Pons (tissue), 1 donor: ENCODE results near the gene TNKS1BP1.

Experiments
- DNase-seq: peaks from one replicate; pipeline ENCODE4 v3.0.0-alpha.2; 2016; ENCODE audit warnings: low spot score

The TNKS1BP1 gene

DNA sequence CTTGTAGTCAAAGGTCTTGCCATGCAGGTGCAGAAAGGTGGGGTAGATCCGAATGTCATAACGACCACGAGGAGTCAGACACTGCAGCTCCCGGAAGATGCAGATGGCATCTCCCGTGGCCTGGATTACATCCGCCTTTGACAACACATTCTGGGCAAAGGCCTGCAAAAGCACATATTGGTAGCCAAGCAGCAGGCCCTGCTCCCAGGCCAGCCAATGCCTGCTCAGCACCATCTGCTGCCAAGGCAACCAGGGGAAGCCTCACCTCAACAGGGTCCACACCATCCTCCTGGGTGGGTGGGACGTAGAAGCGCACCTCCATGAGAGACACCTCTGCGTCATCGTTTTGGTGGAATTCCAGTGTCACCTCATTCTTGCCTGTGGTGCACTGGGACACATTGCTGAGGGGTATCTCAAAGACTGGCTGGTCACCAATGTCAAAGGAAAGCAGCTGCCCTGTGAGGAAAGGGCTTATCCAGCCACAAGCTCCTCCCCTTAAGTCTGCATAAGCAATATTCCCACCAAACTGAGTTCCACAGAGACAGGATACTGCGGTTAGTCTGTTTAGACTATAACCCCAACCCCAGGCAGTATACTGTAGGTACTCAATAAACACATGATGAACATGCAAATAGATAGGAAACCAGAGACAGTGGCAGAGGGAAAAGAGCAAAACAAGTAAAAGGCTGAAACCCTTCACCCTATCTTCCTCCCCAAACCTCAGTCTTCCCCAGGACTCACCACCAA is 8.1 kb upstream of the TNKS1BP1 start:
- no peak for DNase-seq

DNA sequence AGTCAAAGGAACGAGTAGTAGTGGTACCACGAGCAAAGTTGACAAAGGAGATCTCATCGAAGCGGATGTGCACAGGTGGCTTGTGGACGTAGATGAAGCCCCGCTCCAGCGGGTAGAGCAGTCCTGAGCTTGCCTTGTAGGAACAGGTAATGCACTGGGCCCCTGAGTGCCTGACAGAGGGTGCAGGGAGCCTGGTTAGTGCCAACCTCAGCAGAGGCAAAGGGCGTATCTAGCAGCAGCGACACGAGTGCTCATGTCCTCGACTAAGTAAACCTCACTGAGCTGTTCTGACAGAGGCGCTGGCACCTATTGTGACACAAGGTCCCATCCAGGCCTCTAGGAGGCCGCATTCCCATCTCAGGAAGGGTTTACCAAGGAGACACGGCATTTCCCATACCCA is 7.0 kb upstream of the TNKS1BP1 start:
- DNase-seq, result no peak

DNA sequence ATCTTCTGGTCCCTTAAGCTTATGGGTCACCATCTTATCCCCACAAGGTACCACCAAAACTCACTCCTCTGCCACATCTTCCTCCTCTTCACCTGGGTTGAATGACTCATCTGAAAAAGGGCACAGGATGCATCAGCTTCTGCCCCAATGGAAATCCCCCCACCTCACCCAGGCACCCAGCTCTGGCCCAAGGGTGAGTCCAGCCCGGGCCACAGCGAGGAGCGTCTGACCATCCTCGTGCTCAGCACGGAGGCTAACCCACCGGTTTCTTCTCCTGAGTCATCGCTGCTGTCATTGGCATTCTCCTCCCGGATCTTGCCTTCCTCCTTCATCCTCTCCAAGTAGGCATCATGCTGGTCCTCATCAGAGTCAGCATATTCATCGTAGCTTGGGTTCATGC is 5.3 kb upstream of the TNKS1BP1 start:
- no peak for DNase-seq

DNA sequence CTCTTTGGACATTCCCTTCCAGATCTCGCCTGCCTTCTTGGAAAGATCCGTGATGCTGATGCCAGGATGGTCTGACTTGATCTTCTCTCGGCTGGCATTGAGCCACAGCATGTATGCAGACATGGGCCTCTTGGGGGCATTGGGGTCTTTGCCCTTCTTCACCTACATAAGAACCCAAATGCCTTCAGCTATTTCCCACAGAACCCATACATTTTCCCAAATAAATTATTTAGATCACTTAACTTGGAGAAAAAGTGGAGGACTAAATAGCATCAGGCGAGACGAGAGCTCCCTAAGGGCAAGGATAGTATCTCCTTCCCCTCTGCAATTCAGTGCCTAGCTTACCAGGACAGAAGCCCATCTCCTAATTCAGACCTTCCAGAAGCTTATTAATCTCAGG is 3.0 kb upstream of the TNKS1BP1 start:
- no peak for DNase-seq

DNA sequence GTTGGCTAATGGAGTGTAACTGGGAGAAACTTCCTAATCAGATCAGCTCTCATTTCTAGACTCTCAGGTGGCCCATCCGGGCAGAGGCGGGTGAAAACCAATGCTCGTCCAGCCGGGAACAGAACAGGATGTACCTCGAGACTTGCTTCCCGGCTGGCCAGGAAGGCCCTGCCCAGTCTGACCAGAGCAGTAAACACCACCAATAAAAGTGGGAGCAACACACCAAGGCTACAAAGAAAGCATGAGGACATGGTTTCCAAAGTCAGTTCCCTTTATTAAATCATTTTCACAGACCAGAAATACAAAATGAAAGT is 940 bp upstream of the TNKS1BP1 start:
- no peak for DNase-seq

DNA sequence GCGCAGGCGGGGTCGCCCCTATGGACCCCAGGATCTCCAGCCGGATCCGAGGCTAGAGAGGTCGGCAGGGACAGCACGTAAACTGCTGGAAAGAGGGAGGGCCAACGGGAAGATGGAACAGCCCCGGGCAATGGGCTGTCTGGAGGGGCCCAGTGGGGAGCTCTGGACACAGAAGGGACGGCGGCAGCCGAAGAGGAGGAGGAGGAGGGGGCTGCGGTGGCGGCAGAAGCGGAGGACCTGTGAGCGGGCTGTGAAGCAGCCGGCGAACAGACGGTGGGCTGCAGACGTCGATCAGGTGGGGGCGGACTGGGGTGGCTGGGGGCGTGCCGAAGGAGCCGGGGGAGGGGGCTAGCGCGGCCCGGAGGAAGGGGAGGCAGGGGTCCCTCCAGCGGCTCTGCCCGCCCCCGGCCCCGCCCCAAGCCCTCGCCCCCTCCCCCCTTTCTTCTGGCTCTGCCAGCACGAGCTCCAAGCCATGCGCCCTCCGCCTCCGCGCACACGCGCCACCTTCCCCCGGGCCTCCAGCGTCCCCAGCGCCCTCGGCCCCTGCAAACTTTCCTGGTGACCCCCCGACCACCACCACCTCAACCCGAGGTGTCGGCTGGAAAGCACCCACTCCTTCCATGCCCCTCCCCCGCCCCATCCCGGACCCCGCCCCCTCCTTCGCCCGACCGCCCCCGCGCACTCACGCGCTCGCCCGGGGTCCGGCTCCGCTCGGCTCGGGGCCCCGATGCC is 432 bp downstream of the TNKS1BP1 start:
- no peak for DNase-seq

DNA sequence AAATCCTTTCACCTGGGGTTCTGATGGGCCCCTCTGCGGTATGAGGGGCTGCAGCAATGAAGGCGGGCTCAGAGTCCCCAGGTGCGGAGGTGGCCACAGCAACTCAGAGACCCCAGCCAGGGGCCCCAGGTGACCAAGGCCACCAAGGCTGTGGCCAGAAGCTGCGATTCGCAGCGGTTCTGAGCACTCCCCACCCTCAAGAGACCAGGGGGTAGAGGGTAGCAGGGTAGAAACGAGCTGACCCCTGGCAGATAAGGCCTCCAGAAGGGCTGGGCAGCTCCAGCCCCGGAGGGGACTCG is 948 bp downstream of the TNKS1BP1 start:
- no peak for DNase-seq

DNA sequence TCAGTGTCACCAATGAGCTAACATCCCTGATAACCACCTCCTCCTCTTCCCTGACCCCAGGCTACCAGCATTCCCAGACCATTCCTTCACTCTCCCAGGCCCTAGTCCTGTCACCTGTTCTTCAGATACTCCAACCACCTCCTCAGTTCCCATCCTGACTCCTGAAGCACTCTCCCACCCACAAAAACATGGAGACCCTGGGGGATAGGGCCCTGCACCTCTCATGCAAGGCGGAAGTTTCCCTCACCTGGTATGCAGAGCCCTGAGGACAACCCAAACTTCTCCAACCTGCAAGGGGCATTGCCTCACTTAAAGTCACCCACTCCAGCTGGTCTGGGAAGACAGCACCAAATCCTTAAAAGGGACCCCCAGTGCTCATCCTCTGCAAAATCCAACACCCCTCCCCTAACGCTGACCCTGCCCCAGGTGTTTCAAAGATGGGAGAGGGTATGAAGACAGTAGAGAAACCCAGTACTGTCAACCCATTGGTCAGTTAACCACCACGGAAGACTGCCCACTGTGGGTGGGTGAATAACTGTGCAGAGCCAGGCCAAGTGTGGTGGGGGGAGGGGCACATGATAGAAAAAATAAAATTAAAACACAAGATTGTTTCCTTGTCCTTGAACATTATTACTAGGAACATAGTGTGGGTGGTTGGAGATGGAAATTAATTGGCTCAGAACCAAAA is 1.4 kb downstream of the TNKS1BP1 start:
- no peak for DNase-seq

DNA sequence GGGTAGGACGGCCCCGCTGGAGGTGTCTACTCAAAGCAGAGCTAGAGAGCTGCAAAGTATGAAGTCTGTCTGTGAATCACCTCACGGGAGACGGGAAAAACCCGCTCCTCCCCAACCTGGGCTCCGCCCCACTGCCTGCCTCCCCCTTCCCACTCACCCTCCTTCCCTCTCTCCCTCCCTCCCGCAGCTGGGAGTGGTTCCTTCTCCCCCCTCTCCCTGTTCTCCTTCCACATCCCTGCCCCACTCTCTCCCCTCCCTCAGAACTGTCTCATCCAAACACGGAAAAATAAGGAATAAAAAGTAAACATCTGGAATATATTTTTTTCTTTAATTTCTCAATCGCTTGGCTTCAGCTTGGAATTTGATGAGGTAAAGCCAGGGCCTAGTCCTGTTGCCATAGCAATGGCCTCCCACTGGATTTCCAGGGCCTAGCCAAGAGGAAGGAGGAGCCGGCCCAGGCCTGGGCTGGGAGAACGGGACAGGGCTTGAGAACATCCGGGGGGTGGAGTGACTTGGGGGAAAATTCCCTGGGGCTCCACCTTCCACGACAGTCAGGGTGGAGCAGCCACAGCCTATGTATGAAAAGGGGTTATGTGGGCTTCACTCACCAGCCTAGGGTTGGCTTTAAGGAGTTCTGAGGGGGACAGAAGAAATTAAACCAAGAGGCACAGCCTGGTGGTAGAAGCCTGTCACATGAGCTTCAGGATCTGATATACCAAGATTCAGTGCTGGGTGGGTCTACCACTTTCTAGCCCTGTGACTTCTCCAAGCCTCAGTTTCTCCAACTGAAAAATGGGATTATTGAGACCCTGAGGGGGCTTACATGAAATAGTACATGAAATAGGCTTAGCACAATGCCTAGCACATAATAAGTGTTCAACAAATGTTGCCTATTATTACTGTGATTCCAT is 2.2 kb downstream of the TNKS1BP1 start:
- DNase-seq, result peak; percentile 66

DNA sequence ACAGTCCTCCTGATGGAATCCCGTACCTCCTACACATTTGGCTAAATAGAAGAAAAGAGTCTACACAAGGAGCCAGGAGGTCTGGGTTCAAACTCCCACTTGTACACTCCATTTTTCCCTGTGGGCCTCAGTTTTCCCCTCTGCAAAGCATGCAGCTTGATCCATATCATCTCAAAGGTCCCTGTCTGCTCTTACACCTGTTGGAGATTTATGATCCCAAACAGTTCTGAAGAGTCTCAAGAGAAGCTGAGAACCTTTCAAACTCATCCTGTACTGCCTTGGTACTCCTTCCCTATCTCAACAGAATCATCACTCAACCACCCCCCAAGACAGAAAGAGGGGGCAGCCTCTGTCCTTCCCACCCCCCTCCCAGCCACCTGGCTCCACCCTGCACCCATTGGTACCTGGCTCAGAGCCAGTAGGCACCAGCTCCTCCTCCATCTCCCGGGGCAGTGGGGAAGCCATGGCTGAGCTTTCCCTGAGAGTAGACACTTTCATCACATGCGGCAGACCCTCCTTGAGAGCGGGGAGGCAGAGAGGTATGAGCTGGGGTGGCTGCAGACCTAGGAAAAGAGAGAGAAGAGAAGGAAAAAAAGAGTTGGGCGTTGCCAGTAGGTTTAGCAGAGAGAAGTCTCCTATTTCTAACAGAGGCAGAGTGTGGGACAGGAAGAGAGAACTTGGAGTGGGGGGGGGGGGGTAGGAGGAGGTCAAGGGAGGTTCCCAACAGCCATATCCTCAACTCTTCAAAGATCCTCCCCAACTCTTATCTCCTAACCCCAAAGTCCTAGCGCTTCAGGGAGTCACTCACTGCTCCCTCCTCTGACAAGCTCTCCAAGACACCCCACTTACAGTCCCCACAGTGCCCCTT is 3.1 kb downstream of the TNKS1BP1 start:
- DNase-seq, result no peak

DNA sequence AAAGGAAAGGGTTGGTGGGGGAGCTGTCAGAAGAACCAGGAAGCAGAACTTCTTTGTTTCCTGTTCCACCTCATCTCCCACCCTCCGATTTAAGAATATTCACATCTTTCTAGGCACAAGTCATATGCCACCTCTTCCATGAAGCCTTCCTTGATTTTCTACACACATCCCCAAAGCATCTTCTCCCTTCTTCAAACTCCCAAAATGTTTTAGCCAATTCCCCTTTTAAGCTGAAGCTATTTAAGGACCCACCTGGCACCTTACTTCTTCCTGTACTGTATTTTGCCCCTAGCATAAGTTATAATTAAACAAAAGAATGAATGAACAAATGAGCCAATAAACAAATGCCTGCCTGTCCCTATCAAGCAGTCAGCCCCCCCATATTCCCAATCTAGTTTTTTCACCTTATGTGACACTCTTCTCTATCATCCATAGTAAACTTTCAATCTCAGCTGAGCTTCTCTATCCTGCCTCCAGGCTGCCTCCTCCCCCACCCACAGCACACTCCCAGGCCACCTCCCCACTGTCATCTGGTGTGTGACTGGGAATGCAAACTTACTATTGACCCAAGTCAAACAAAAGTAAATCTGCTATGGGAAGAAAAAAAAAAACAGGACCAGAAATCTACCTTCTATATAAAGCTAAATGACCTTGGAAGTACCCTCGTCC is 3.9 kb downstream of the TNKS1BP1 start:
- no peak for DNase-seq

DNA sequence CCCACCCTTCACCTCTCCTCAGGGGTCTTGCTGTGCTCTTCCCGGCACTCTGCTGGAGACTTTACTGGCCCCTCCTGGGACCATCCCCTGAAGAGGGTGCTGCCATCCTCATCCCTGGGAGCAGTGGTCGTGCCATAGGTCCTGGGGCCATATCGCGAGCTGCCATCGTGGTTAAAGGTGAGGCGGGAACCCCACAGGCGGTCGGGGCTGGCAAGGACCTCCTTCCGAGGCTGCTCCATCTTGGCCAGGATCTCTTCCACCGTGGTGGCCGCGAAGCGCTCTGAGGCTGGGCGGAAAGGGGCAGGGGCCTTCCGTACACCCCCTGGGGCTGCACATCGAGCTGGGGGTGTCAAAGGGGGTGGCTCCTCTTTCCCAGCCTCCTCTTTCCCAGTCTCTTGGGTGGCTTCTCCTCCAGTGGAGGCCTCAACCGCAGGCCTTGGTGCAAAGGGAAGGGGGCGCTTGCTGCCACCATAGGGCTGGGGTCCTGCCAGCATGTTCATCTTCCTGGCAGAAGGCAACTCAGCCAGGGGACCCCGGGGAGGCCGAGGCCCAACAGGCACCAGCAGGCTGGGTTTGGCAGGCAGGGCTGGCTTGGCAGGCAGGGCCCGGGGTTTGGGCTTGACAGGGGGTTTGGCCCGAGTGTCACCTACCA is 4.6 kb downstream of the TNKS1BP1 start:
- DNase-seq, result no peak

DNA sequence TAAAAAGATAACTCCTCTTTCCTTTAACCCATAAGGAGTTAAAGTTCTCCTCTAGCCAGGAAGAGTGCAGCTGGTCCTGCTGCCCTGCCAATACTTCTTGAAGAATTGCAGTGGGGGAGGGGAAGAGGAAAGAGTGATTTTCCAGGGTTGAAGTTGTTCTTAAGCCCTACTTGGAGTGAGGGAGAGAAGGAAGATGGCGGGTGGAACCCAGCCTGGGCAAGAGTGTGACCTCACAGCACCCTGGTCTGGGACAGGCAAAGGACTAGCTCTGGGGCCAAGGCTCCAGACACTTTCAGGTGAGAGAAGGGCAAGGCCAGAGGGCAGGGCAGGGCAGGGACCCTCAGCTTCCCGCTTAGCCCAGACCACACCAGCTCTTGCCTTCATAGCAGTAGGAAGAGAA is 6.6 kb downstream of the TNKS1BP1 start:
- no peak for DNase-seq

DNA sequence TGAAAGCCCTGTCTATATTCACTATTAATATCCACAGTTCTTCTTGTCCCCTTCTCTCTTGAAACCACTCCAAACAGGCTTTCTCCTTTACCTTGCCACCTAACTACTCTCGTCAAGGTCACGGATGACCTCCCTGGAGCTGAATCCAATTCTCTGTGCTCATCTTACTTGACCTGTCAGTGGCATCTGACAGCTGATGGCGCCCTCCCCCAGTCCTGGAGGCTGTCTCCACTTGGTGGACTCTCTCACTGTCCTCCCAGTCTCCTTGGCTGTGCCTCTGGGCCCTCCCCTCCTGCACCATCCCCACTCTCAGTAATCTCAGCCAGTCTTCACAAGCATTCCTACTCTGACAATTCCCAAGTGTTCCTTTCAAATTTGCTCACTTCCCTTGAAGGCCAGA is 8.7 kb downstream of the TNKS1BP1 start:
- no peak for DNase-seq

DNA sequence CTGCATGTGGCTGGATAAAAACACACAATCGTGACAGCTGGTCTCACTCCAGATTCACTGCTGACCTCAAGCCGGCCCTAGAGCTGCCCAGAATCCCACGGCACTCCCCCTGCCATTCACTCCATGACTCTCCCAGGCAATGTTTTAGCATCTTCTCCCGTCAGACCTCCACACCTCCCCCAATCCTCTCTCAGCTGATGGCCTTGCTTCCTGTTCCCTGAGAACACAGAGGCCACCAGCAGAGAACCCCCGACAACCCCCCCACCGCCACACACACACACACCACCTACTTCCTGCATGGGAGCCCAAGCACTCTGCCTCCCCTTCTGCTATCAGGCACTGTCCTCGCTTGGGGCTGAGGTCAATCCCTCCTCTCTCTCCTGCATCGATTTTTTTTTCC is 9.3 kb downstream of the TNKS1BP1 start:
- no peak for DNase-seq

DNA sequence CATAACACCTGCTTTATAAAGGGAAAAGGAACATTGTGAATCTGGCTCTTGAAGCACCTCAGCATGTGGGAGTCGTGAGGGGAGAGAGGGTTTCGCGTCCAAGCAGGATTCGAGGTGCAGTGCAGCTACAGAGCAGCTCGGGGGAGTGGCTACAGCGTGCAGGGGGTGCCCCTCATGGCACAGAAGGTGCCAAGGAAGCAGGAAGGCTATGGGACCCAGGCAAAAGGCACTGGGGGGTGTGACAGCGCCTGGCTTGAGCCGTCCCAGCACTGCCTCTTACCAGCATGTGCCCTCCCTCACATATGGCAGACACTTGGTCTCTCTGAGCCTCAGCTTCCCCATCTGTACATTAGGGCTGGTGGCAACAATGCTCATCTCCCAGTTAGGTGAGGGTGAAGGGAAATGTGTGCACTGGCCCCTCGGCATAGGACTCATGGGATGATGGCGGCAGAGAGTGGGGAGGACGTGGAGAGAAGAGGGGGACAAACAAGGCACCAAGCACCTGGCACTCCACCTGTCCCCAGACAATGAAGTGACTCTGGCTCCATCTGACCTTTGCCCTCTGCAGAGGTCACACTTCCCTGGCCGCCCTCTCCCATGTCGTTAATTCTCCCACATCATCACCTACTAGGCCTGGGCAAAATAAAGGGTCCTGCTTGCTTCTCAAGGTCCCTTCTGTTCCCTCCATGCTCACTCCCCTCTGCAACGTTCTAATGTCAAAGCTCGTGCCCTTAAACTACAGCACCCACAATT is 10.4 kb downstream of the TNKS1BP1 start:
- DNase-seq, result no peak

DNA sequence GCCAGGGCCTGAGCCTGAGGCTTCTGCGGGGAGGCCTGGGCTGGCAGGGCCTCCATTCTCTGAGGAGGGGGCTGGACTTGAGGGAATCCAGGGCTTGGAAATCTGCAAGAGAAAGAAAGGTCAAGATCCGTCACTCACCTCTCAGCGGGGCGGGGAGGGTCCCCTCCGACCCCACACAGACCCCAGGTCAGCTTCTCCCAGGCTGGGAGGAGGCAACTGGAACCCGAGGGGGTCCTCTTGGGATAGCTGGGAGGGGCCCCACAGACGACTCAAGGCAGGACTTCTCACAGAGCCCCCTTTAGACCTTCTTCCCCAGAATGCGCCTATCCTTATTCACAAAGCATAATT is 11.0 kb downstream of the TNKS1BP1 start:
- DNase-seq, result no peak

DNA sequence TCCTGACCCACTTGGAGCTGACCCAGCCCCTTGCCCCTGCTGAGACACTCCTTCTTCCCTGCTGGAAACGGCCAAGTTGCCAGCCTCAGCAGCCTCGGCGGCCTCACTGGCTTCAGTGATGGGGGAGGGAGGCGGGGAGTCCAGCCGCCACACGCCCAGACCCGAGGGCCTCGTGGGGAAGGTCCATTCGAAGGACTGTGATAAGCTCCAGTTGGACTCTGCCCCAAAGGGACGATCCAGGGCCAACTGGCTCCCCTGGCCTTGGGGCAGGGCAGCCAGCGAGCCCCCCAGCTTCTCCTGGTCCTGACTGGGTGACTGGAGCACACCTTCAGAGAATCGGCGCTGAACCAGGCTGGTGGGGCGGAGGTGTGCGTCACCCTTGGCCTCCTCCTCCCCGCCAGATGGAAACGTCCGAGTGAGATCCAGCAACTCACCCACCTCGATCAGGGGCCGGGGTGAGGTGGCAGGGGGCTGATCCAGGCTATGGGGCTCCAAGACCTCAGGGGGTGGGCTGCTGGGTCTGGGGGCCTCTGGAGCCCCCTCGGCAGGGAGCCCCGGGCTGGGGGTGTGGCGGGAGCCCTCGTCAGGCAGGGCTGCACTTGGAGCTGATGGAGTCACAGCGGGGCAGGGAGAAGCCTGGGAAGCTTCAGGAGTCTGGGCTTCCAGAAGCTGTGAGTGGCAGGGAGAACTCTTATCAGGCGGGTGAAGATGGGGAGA is 11.5 kb downstream of the TNKS1BP1 start:
- DNase-seq, result no peak

DNA sequence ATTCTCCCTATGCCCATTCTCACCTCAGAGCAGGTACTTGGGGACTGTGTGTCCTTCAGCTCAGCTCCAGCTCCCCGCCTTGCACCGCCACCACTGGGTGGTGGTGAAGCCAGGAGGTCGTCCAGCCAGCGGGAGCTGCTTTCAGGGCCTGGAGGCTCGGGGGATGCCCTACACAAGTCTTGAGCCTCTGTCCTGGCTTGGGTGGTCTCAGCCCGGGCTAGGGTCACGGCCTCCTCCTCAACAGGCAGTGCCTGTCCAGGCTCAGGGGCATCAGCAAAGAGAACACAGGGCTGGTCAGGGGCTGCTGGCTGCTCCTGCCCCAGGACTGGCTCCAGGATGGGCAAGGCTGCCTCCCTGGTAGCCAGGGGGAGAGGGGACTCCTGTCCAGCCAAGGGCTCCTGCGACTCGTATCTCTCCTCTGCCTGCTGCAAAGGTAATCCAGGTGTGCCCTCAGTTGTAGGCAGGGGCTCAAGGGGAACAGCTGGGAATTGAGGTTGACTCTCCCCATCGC is 12.2 kb downstream of the TNKS1BP1 start:
- no peak for DNase-seq
